HCT116 (cell line): ENCODE results near the gene ARSI. TPM values are rescaled to one million over a fixed set of nuclear protein-coding genes. Genes with fewer than 3 reads are reported as not detected.

Experiments used
- ATAC-seq: fragments of 200-7000 bp; cut with Tn5 transposase; 2 replicates; pipeline ENCODE4 v1.9.1; 2020; ENCODE audit warnings: mild to moderate bottlenecking, moderate library complexity
- BruUV-seq: library from RNA; stranded (reverse); fragments of 400-500 nt; replicated peaks from 2 replicates; lab custom pipeline; 2021; lab: Mats Ljungman, UMichigan
- CTCF ChIA-PET: fragments of 300-600 bp; sonication (Branson Sonifier 250); formaldehyde crosslinking; loops from one replicate; lab custom pipeline; 2021; ENCODE audit warnings: antibody characterized with exemption; lab: Charles Lee
- POLR2A ChIA-PET: fragments of 300-600, 350-600 bp; sonication (Branson Sonifier 250); formaldehyde crosslinking; loops from one replicate; lab custom pipeline; 2021; ENCODE audit warnings: antibody characterized with exemption; lab: Charles Lee
- RAD21 ChIA-PET, 2 experiments: fragments of 300-600 bp; sonication (Branson Sonifier 250); formaldehyde crosslinking; loops; one replicate each; lab custom pipeline; 2023; ENCODE audit warnings: low total read pairs in 2 of 2; ENCODE audit not compliant: uncharacterized antibody in 2 of 2, unreplicated experiment in 2 of 2, low non-redundant PET in 1 of 2; lab: Charles Lee
- DNase-seq: peaks from one replicate; pipeline ENCODE4 v3.0.0-alpha.2; 2010; ENCODE audit warnings: low read depth, low spot score
- H2AFZ ChIP-seq: fragments of 200-600 bp; shearing (Covaris generic), sonication (generic); 2 replicates; pipeline ENCODE4 v1.6.1; 2017; ENCODE audit warnings: low read depth, mixed run types, mixed read lengths, antibody characterized with exemption, low read length; ENCODE audit not compliant: poor library complexity, severe bottlenecking
- H3K27ac ChIP-seq: 2 replicates; pipeline ENCODE4 v1.5.1; 2012; ENCODE audit warnings: low read depth, low read length
- H3K27me3 ChIP-seq: fragments of 200-600 bp; sonication (generic); 2 replicates; pipeline ENCODE4 v1.6.1; 2016; ENCODE audit warnings: mixed run types, low read length, mixed read lengths; ENCODE audit not compliant: insufficient read depth
- H3K36me3 ChIP-seq, 2 experiments: fragments of 200-500 bp in 1 of 2; fragments of 200-600 bp in 1 of 2; sonication (Bioruptor generic) in 1 of 2; sonication (generic) in 1 of 2; 2 replicates each; pipeline versions ENCODE4 v1.5.1 to v1.6.1; 2014 to 2016; ENCODE audit warnings: low read length in 2 of 2, inconsistent platforms in 1 of 2, mixed read lengths in 1 of 2, mixed run types in 1 of 2; ENCODE audit not compliant: insufficient read depth in 2 of 2, control insufficient read depth in 1 of 2
- H3K4me1 ChIP-seq, 2 experiments: fragments of 200-600 bp in 1 of 2; sonication (generic) in 1 of 2; 2 replicates each; pipeline versions ENCODE4 v1.5.1 to v1.6.1; 2012 to 2017; ENCODE audit warnings: low read length in 2 of 2, inconsistent platforms in 1 of 2, mild to moderate bottlenecking in 1 of 2, mixed read lengths in 1 of 2, mixed run types in 1 of 2, moderate library complexity in 1 of 2; ENCODE audit not compliant: insufficient read depth in 2 of 2, control insufficient read depth in 1 of 2
- H3K4me2 ChIP-seq: fragments of 200-600 bp; sonication (generic); 2 replicates; pipeline ENCODE4 v1.6.1; 2017; ENCODE audit warnings: mixed run types, low read length, mixed read lengths
- H3K4me3 ChIP-seq, 2 experiments: fragments of 200-600 bp in 1 of 2; sonication (generic) in 1 of 2; replicated peaks in 1 of 2; 2 replicates each; pipeline ENCODE4 v1.5.1; 2011 to 2016; ENCODE audit warnings: low read length in 2 of 2, control low read depth in 1 of 2, low read depth in 1 of 2, mild to moderate bottlenecking in 1 of 2, mixed read lengths in 1 of 2, mixed run types in 1 of 2
- H3K79me2 ChIP-seq: fragments of 200-600 bp; sonication (generic); 2 replicates; pipeline ENCODE4 v1.6.1; 2017; ENCODE audit warnings: mild to moderate bottlenecking, mixed run types, low read length, moderate library complexity, mixed read lengths; ENCODE audit not compliant: insufficient read depth
- H3K9ac ChIP-seq: fragments of 200-600 bp; sonication (generic); 2 replicates; pipeline ENCODE4 v1.6.1; 2016; ENCODE audit warnings: low read length, mixed read lengths
- H3K9me2 ChIP-seq: fragments of 200-600 bp; sonication (generic), shearing (Covaris generic); 2 replicates; pipeline ENCODE4 v1.6.1; 2017; ENCODE audit warnings: mixed run types, mild to moderate bottlenecking, moderate library complexity; ENCODE audit not compliant: insufficient read depth
- H3K9me3 ChIP-seq, 2 experiments: fragments of 200-500 bp in 1 of 2; fragments of 200-600 bp in 1 of 2; sonication (Bioruptor generic) in 1 of 2; sonication (generic) in 1 of 2; 2 replicates each; pipeline ENCODE4 v1.6.1; 2014 to 2017; ENCODE audit warnings: low read length in 2 of 2, mixed read lengths in 2 of 2, inconsistent platforms in 1 of 2, low read depth in 1 of 2, mild to moderate bottlenecking in 1 of 2, mixed run types in 1 of 2, moderate library complexity in 1 of 2; ENCODE audit not compliant: control insufficient read depth in 1 of 2, insufficient read depth in 1 of 2
- H4K20me1 ChIP-seq: fragments of 200-600 bp; sonication (generic), shearing (Covaris generic); 2 replicates; pipeline ENCODE4 v1.6.1; 2017; ENCODE audit warnings: mixed run types, mild to moderate bottlenecking, moderate library complexity; ENCODE audit not compliant: insufficient read depth
- CBX3 ChIP-seq: IDR thresholded peaks from 2 replicates; pipeline ENCODE4 v1.6.1; 2012; ENCODE audit warnings: low read depth
- CEBPB ChIP-seq: IDR thresholded peaks from 2 replicates; pipeline ENCODE4 v1.6.1; 2012; ENCODE audit warnings: low read depth
- EGR1 ChIP-seq: IDR thresholded peaks from 2 replicates; pipeline ENCODE4 v1.6.1; 2012; ENCODE audit warnings: low read depth
- ELF1 ChIP-seq: IDR thresholded peaks from 2 replicates; pipeline ENCODE4 v1.6.1; 2012; ENCODE audit warnings: low read depth, borderline replicate concordance
- EZH2 ChIP-seq: fragments of 200-600 bp; sonication (generic); IDR thresholded peaks from 2 replicates; pipeline ENCODE4 v1.6.1; 2017; ENCODE audit warnings: antibody characterized with exemption, mixed run types
- POLR2A ChIP-seq: IDR thresholded peaks from 2 replicates; pipeline ENCODE4 v1.7.0; 2011; ENCODE audit warnings: borderline replicate concordance; ENCODE audit not compliant: insufficient read depth, insufficient read length; ENCODE audit errors: extremely low read depth
- POLR2AphosphoS5 ChIP-seq: IDR thresholded peaks from 2 replicates; pipeline ENCODE4 v1.6.1; 2011; ENCODE audit warnings: mild to moderate bottlenecking, low read depth, low read length, moderate library complexity
- RAD21 ChIP-seq: IDR thresholded peaks from 2 replicates; pipeline ENCODE4 v1.6.1; 2012; ENCODE audit warnings: low read depth, mild to moderate bottlenecking
- SIN3A ChIP-seq: IDR thresholded peaks from 2 replicates; pipeline ENCODE4 v1.6.1; 2012; ENCODE audit warnings: low read depth
- SRF ChIP-seq: IDR thresholded peaks from 2 replicates; pipeline ENCODE4 v1.6.1; 2012; ENCODE audit warnings: low read depth
- TCF7L2 ChIP-seq: IDR thresholded peaks from 2 replicates; pipeline ENCODE4 v1.7.0; 2011; ENCODE audit warnings: borderline replicate concordance, inconsistent platforms; ENCODE audit not compliant: insufficient read depth, insufficient read length; ENCODE audit errors: extremely low read depth
- YY1 ChIP-seq: IDR thresholded peaks from 2 replicates; pipeline ENCODE4 v1.6.1; 2011; ENCODE audit warnings: low read length, low read depth, moderate library complexity, mild to moderate bottlenecking; ENCODE audit not compliant: insufficient replicate concordance; ENCODE audit errors: extremely low read depth
- ZBTB33 ChIP-seq: IDR thresholded peaks from 2 replicates; pipeline ENCODE4 v1.6.1; 2011; ENCODE audit warnings: mild to moderate bottlenecking, low read length, moderate library complexity; ENCODE audit not compliant: insufficient replicate concordance; ENCODE audit errors: extremely low read depth
- ZFX ChIP-seq: fragments of 450-650 bp; IDR thresholded peaks from 2 replicates; pipeline ENCODE4 v1.6.1; 2017
- ZNF274 ChIP-seq: fragments of 200-500 bp; sonication (Bioruptor generic); IDR thresholded peaks from 2 replicates; pipeline ENCODE4 v1.6.1; 2014; ENCODE audit warnings: mild to moderate bottlenecking, low read depth, low read length, inconsistent platforms
- intact Hi-C: fragments of 100-400 bp; cut with micrococcal nuclease; formaldehyde crosslinking; loops from 2 replicates; pipeline ENCODE4 v1.10.0; 2022
- total RNA-seq: library from RNA; stranded (reverse); gene quantifications from one replicate; pipeline ENCODE4 v1.2.1, GENCODE V29; 2021; ENCODE audit not compliant: unreplicated experiment
- TF ChIP-seq, protein P1 (sequence below): IDR thresholded peaks from 2 replicates; pipeline ENCODE4 v1.6.1; 2012; ENCODE audit warnings: low read depth
- TF ChIP-seq, protein P2 (sequence below): IDR thresholded peaks from 2 replicates; pipeline ENCODE4 v1.6.1; 2012
- TF ChIP-seq, protein P3 (sequence below): IDR thresholded peaks from 2 replicates; pipeline ENCODE4 v1.6.1; 2012

The ARSI gene
- total RNA-seq, 1 experiment from 2014 or later: 0.07 TPM

- TF ChIP-seq POLR2AphosphoS5: peak; percentile 52; the same call in 1 of the 2 replicates
Measured at GRCh38 chr5:150263801-150264621, 38.7 kb downstream of the ARSI start (continued).

GRCh38 chr5:150263375-150263775 lies 39.3 kb downstream of the ARSI start:
- ChIA-PET CTCF (interaction anchor here (1.7 kb wide), 1 partner anchor 24 kb away, joined by 4 read pairs; no protein-coding TSS in a partner anchor), POLR2A (no interaction called here), RAD21 (no interaction called here)
- BruUV-seq: no TSS peak
- Histone ChIP-seq H3K4me3 (peak overlapping the region in 1 of 2 experiments; percentile 32; a peak in 2 of 4 replicates), H4K20me1 (no peaks in the 10 kb centered on the region), H3K4me2 (peak overlapping the region; percentile 76), H3K9me2 (no peaks in the 10 kb centered on the region), H3K9ac (peak overlapping the region; percentile 42), H3K79me2 (no peaks in the 10 kb centered on the region), H3K27ac (peak overlapping the region; percentile 48), H3K9me3 (no peaks in the 10 kb centered on the region), H3K36me3 (no peaks in the 10 kb centered on the region), H3K27me3 (no peaks in the 10 kb centered on the region), H3K4me1 (peaks cover 22% of the 10 kb centered on the region in 2 experiments), H2AFZ (peak overlapping the region; percentile 56)
- intact Hi-C loops: no loop called here
- ATAC-seq (no peak; the same call in 1 of the 2 replicates), DNase-seq (no peak)
- TF ChIP-seq, protein P1, sequence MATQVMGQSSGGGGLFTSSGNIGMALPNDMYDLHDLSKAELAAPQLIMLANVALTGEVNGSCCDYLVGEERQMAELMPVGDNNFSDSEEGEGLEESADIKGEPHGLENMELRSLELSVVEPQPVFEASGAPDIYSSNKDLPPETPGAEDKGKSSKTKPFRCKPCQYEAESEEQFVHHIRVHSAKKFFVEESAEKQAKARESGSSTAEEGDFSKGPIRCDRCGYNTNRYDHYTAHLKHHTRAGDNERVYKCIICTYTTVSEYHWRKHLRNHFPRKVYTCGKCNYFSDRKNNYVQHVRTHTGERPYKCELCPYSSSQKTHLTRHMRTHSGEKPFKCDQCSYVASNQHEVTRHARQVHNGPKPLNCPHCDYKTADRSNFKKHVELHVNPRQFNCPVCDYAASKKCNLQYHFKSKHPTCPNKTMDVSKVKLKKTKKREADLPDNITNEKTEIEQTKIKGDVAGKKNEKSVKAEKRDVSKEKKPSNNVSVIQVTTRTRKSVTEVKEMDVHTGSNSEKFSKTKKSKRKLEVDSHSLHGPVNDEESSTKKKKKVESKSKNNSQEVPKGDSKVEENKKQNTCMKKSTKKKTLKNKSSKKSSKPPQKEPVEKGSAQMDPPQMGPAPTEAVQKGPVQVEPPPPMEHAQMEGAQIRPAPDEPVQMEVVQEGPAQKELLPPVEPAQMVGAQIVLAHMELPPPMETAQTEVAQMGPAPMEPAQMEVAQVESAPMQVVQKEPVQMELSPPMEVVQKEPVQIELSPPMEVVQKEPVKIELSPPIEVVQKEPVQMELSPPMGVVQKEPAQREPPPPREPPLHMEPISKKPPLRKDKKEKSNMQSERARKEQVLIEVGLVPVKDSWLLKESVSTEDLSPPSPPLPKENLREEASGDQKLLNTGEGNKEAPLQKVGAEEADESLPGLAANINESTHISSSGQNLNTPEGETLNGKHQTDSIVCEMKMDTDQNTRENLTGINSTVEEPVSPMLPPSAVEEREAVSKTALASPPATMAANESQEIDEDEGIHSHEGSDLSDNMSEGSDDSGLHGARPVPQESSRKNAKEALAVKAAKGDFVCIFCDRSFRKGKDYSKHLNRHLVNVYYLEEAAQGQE: no peak
- no peak for TF ChIP-seq ELF1
- no peak for TF ChIP-seq CEBPB
- no peak for TF ChIP-seq POLR2A
- TF ChIP-seq ZFX: no peak
- TF ChIP-seq CBX3: no peak
- no peak for TF ChIP-seq POLR2AphosphoS5
- TF ChIP-seq EGR1: no peak
- no peak for TF ChIP-seq EZH2
- no peak for TF ChIP-seq RAD21
- no peak for TF ChIP-seq SIN3A
- TF ChIP-seq, protein P2, sequence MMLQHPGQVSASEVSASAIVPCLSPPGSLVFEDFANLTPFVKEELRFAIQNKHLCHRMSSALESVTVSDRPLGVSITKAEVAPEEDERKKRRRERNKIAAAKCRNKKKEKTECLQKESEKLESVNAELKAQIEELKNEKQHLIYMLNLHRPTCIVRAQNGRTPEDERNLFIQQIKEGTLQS: no peak
- TF ChIP-seq SRF: no peak
- no peak for TF ChIP-seq ZNF274
- TF ChIP-seq, protein P3, sequence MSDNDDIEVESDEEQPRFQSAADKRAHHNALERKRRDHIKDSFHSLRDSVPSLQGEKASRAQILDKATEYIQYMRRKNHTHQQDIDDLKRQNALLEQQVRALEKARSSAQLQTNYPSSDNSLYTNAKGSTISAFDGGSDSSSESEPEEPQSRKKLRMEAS: no peak
- TF ChIP-seq TCF7L2: no peak
- TF ChIP-seq YY1: no peak
- TF ChIP-seq ZBTB33: no peak
